NB4 (cell line): ENCODE measurements around the gene INO80E.

Experiments
- POLR2A ChIP-seq: IDR thresholded peaks from 2 replicates; pipeline ENCODE4 v1.6.1; 2011; ENCODE audit warnings: mild to moderate bottlenecking; ENCODE audit not compliant: insufficient read length; ENCODE audit errors: extremely low read depth
- TF ChIP-seq, protein P1 (sequence below): IDR thresholded peaks from one replicate; pipeline ENCODE4 v1.5.1; 2012; ENCODE audit warnings: low read depth, low read length
- TF ChIP-seq, protein P2 (sequence below): IDR thresholded peaks from 2 replicates; pipeline ENCODE4 v1.6.1; 2011; ENCODE audit warnings: low read depth, low read length

DNA sequence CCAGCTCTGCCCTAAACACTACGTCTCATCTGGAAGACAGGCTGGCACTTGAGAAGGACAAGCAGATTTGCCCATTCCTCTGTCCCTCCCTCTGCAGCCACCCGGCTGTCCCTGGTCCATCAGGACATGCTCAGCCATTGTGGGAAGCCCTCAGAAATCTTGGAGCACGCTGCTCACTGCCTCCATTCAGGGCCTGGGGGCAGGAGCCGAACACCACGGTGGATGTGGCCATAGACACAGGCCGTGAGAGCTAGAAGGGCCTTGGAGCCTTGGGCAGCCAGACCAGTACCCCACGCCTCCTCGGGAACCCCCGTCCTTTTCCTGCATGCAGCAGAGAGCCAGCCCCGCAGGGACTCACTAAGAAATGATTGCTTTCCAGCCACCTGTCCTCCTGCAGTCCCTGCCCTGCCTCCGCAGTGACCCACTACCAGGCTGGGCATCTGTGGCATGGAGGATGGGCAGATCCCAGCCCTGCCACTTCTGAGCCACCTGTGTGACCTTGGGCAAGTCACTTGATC, 11.4 kb downstream of the INO80E start:
- TF ChIP-seq, protein P1, sequence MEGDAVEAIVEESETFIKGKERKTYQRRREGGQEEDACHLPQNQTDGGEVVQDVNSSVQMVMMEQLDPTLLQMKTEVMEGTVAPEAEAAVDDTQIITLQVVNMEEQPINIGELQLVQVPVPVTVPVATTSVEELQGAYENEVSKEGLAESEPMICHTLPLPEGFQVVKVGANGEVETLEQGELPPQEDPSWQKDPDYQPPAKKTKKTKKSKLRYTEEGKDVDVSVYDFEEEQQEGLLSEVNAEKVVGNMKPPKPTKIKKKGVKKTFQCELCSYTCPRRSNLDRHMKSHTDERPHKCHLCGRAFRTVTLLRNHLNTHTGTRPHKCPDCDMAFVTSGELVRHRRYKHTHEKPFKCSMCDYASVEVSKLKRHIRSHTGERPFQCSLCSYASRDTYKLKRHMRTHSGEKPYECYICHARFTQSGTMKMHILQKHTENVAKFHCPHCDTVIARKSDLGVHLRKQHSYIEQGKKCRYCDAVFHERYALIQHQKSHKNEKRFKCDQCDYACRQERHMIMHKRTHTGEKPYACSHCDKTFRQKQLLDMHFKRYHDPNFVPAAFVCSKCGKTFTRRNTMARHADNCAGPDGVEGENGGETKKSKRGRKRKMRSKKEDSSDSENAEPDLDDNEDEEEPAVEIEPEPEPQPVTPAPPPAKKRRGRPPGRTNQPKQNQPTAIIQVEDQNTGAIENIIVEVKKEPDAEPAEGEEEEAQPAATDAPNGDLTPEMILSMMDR = no peak
- TF ChIP-seq, protein P2, sequence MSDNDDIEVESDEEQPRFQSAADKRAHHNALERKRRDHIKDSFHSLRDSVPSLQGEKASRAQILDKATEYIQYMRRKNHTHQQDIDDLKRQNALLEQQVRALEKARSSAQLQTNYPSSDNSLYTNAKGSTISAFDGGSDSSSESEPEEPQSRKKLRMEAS = no peak
- no peak for TF ChIP-seq POLR2A
